HG03521 (cell line): ENCODE data around the gene NOL4L.

Experiments
- ATAC-seq: cut with Tn5 transposase; IDR thresholded peaks from one replicate; pipeline ENCODE4 v1.9.1; 2021; ENCODE audit warnings: mild to moderate bottlenecking, moderate library complexity; ENCODE audit not compliant: unreplicated experiment

Gene NOL4L

DNA sequence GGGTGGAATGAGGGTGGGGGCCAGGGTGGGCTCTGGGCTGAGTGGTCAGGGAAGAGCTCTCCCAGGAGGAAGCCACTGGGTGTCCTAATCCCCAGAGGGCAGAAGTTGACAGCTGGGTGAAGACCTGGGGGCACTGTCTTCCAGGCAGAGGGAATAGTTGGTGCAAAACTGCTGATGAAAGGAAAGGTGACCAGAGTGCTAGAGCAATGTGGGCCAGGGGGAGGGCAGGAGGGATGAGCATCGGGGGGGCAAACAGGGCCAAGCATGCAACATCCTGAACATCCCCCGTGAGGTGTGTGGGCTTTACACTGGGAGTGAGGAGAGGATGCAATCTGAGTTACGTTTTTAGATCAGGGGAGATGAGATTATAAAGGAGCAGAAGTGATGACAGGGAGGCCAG lies 97.8 kb downstream of the NOL4L start:
- no peak for ATAC-seq

DNA sequence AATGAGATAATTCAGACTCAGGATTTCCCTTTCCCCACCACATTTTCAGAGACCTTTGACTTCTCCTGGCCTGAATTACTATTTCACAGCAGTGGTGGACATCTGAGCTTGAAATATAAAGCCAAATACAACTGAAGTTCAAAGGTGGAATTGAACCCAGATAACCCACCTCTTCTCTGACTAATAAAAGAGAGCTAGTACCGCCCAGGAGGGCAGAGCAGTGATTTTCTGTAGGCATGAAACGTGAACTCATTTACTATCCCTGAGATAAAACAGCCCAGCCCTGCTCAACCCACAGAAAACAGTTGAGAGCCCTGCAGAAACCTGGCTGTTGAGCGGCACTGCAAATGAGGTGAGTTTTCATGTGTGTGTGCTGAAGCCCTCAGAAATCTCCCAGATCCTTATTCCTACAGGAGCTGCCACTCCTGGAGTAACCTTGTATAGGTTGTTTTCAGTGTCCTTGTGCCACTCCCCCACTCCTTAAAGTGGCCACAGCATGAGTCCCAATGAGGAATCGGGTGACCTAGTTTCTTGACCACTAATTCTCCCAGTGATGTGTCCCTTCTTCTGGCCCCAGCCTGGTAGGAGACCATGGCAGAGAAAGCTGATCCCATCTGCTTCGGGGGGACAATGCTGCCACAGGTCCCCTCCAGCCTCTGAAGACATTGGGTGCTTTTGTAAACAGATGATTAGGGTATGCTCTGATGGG lies 99.2 kb downstream of the NOL4L start:
- ATAC-seq, result no peak

DNA sequence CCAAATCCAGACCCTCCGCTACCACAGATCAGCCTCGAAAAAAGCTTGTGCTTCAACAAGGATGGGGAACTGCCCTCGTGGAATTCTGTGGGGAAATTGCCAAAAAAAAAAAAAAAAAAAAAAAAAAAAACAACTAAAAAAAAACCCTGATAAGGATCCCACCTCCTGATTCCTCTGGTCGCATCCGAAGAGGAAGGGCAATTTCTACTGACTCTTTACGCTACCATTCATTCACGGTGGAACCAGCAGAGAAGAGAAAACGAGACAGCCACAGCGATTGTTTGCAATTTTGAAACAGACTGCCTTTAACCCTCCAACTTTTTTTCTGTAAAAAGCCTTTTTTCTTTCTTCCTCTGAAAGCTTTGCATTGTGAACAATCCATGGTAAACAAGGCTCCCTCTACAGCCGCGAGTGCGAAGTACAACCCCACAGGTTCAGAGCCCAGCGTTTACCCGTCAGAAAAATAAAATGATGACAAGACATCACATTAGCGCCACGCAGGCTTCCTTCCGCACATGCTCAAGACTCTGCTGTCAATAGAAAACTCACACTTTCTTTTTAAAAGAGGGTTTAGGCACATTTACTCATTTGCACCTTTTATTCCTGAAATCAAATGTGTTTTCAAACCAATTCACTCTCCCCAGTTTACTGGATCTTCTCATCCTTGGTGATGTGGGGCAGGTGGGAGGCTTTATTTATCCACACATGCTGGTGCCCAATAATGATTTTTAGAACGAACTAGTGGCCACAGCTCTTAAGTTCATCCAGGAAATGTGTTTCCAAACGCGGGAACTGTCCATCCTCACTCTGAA lies 100.0 kb downstream of the NOL4L start:
- no peak for ATAC-seq

DNA sequence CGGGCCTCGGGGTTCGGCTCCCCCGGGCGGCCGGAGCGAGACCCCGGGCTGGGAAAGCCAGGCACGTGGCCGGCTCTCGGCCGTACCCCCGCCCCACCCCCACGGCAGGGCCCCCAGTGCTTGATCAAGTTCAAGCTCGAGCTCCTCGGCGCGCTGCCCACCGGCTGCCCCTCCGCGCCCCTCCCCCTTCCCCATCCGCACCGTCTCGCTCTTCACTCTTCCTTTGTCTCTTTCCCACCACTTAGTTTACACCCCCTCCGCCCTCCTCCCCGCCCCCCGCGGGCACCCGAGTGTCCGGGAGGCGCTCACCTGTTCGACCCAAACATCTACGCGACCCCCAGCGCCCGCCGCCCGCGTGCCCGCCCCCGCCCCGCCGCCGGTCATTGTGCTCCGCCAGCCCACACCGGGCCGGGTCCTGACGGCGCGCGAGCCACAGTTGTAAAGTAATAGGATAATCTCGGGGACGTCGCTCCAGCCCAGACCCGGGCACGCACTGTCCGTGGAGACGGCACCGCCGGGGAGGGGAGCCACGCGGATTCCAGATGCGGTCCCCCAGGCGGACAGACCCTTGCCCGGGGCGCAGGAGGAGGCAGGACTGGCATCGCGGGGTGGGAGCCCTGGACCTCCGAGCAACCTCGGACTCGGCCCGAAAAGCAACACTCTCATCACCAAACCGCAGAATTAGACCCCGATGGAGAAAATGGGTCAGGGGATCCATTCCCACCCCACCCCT lies 100.7 kb downstream of the NOL4L start:
- no peak for ATAC-seq

DNA sequence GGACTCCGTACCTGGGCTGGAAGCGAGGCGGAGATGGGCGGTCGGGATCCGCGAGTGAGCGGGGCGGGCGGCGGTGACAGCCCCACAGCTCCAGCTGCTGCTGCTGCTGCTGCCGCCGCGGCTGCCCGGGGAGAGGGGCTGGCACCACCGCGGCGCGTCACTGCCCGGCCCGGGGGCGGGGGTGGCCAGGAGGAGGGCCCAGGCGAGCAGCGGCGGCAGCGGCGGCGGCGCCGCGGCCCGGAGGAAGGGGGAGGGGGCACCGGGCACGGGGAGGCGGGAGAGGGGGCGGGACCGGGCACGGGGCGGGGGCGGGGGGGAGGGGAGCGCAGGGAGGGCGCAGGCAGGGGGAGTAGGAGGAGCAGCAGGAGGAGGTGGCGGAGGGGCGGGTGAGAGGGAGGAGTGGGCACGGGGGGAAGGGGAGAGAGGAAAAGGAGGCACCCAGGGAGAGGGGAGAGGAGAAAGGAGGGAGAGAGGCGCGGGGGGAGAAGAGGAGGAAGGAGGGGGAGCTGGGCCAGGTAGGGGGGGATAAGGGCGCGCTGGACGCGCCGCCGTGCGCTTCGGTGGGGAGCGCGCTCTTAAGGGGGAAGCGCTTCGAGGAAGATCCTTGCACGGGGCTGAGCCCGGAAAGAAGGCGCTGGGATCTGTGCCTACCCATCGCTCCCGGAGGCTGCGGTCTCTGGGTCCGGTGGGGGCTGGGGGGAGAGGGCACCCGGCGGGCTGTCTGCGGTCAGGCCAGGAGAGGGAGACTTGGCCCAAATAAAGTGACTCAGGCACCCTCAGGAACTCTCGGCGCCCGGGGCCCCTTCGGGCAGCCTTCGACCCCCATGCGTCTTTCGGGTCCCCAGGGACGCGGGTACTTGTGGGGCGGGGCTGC lies 101.5 kb downstream of the NOL4L start:
- no peak for ATAC-seq

DNA sequence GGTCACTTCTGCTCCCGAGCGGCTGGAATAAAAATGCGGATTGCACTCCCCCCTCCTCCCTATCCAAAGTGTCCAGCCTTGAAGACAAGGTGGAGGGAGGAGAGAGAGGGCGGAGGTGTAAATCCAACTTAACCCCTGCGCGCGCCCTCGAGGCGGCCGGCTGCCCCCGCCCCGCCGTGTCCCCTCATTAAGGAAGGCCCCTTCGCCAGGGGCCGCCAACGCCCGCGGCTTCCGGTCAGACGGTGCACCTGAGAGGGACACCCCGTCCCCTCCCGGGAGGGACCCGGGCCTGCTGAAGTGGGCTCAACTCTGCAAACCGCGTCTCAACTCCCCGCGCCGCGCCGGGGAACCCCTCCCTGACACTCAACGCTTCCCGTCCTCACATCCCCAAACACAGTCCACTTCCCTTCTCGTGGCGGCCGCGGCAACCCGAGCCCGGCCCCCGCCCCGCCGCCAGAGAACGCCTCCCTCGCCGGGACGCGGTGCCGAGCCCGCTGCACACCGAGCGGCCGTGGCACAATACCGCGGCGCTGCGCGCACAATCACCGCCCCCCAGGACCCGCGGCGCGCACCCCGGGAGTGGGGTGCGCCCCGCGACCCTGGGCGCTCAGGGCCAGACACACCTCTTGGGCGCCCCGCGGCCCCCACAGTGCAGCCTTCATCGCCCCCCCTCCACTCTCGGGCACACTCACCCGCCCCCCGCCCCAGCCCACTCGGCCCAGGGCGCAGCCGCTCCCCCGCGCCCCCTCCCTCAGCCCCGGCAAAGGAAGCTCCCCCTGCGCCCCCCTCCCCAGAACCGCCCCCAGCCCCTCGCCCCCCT lies 102.5 kb downstream of the NOL4L start:
- no peak for ATAC-seq

DNA sequence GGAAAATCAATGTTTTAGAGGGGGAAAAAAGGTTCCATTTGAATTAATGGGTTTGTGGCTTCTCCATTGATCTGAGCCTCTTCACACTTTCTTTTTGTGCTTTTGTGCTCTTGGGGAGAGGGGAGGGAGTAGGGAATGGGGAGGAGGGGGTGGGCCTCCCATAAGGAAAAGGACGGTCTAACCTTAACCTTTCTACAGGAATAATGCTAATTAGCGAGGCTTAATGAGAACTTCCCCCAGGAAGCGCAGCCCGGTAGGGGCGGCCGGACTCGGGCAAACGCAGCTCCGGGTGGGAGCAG lies 103.0 kb downstream of the NOL4L start:
- no peak for ATAC-seq

DNA sequence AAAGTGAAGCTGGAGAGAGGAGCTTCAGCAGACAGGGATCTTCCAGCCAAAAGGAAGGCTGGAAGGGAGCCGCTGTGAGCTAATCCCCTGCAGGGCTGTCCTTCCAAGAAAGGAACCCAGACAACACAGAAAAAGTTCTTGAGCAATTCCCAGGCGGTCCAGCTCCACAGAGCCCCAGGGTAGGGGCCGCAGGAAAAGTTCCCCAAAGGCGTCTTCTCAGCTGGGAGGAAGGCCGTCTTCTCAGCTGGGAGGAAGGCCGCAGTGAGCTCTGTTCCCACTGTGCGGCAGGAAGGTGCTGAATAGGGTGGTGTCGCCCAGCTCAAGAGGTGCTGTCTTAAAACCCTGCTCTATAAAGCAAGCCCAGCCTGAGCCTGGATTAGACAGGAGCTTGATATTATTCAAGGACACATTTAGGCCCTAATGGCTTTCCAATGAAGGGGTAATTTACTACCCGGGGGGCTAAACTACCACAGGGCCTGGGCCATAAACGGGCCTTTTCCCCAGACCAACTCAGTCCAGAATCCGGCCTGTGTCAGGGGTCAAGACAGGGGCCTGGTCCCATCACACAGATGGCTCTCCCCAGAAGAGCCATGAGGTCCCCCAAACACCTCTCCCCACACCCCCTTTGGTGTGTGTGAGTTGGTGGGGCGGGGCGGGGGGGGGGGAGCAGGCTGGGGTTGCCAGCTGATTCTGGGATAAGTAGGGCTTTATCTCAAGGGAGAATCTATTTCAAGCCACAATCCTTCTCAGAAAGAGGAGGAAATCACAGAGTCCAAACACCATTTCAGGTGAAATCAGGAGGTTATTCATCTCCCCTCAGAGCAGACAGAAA lies 103.6 kb downstream of the NOL4L start:
- no peak for ATAC-seq

DNA sequence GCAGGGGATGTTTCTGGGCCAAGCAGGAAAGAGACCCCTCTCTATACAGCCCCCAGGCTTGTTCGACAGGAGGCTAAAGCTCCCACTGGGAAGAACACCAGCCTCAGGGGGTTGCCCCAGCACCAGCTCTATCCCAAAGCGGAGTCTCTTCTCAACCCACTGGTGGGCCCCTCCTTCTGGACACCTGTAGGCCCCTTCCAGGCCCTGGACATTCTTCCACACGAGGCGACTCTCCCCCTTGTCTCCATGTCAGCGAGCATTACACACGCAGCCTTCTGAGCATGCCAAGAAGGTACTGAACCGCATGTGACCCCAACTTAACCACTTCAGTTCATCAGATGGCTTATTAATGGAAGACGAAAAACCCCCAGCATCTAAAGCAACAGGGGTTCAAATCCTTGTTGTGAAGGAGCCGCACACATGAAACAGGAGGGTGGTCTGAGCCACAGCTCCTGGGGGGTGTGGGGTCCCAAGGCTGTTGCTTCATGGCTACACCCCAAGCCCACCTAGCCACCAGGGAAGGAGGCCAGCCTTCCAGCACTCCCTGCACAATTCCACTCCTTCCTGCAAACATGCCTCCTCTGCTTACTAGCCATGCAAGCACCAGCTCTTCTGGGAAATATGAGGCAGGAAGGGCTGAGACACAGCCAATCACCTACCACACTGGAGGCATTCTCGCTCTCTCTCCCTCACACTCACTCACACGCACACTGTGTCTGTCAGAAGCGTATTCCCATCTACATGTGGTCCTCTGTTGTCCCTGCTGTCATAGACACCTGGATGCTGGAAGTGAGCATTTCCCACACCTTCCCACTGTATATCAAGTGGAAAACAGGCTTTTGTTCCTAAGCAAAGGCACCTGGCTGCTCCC lies 104.5 kb downstream of the NOL4L start:
- no peak for ATAC-seq

DNA sequence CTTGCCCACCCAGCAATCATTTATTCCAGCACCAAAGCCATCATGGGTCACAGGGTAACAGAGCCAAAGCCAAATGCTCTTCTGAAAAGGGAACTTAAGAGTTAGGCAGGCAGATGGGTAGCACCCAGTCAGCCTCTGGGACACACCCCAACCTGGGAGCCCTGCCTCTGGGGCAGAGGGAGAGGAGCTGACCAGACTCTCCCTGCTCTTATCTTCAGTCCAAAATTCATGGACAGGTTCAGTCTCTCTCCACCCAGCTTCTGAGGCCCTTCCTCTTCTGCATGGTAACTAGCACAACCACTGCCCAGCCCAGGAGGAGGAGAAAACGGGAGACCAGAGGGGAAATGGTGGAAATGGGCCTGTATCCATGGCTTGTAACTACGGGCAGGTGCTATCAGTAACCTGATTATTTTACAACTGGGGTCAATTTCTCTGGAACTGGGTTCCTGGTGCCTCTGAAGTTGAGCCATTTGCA lies 105.4 kb downstream of the NOL4L start:
- no peak for ATAC-seq

DNA sequence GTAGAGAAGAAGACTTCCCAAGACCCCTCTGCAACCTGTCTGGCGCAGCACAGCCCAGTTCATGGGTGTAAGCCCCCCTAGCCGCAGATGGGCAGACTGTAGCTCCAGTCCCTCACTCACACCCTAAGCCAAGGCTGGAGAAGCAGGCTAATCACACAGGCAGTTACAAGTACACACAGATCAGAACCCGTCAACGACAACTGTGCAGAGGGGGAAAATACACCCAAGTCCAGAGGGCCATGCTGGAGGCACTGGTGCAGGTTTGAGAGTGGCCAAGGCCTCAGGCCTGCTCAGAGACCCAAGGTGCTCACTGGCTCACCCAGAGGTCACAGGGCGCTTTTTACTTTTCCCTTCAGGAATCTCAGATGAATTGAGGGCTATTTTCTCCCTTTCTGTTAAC lies 106.1 kb downstream of the NOL4L start:
- ATAC-seq, result no peak

DNA sequence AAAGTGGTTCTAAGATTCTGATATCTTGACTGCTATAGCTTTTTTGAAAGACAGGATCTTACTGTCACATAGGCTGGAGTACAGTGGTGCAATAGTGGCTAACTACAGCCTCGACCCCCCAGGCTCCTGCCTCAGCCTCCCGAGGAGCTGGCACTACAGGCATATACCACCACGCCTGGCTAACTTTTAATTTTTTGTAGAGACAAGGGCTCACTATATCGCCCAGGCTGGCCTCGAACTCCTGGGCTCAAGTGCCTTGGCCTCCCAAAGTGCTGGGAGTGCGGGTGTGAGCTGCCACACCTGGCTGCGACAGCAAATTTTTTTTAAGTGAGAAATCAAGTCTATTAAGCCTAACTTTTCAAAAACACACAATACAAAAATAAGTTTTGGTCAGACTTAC lies 106.6 kb downstream of the NOL4L start:
- no peak for ATAC-seq

DNA sequence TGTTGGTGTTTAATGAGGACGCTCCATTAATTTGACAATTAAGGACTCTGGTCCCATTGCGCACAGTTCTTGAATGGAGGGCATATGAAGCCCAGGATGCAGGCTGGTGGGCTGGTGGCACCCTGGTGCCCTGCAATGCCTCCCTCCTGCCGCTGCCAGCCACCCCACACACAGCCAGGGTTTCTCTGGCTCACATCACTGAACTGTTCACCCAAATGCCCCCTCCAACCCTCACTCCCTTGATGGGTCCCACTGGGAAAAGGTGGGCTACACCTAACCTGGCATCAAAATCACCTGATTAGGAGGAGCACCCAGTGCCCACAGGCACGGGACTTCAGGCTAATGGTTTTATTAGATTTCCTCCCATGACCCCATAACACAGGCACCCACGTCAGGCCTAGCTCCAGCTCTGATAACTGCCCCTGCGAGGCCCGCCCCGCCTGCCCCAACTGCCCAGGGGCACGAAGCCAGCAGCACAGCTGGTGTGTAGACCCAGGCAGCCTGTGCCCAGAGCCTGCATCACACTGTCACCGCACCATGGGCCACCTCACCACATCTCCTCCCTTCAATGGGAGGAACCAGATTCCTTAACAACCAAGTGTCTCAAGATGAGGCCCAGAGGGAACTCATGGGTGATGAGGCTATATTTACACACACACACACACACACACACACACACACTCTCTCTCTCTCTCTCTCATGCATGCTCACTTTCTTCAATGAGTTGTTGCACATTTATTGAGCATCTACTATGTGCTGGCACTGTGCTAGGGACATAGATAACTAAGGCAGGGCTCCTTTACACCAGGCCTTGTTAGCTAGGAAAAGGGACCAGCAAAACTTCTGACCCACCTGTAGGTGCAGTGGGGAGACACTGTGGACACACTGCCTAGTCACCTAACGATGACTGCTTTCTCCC lies 107.3 kb downstream of the NOL4L start:
- no peak for ATAC-seq

DNA sequence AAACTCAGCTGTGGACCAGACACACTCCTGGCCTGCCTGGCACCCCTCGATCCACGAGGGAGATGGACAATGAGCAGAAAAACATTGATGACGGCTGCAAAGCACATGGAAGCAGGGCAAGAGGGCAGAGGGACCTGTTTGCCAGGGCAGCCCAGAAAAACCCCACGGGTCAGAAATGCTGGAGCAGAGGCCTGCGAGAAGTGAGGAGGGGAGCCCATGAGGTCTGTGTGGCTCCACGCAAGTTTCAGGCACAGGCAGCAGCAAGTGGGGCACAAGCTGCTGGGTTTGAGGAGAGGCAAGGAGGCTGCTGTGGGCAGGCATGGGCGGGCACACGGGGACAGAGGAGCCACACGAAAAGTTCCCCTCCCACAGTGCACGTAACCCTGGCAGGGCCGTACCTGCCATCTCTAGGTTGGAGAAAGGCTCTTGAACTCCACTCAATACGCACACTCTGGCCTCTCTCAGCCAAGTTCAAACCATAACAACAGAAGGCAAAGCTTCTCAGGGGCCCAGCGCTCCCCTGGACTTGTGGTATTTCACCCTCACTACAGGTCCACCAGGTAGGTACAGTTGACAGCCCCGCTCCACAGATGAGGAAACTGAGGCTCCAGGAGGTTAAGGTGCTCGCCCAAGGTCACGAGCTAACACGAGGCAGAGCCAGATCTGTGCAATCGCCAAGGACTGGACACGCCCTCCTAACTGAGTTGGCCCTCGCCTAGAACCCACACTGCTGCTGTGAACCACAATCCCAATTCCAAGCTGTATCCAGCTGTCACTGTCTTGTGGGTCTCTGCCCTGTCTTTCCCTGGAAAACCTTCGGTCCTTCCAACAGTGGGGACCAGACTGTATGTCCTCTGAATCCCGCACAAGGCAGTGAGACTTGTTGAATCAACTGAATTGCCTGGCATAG lies 108.2 kb downstream of the NOL4L start:
- no peak for ATAC-seq

DNA sequence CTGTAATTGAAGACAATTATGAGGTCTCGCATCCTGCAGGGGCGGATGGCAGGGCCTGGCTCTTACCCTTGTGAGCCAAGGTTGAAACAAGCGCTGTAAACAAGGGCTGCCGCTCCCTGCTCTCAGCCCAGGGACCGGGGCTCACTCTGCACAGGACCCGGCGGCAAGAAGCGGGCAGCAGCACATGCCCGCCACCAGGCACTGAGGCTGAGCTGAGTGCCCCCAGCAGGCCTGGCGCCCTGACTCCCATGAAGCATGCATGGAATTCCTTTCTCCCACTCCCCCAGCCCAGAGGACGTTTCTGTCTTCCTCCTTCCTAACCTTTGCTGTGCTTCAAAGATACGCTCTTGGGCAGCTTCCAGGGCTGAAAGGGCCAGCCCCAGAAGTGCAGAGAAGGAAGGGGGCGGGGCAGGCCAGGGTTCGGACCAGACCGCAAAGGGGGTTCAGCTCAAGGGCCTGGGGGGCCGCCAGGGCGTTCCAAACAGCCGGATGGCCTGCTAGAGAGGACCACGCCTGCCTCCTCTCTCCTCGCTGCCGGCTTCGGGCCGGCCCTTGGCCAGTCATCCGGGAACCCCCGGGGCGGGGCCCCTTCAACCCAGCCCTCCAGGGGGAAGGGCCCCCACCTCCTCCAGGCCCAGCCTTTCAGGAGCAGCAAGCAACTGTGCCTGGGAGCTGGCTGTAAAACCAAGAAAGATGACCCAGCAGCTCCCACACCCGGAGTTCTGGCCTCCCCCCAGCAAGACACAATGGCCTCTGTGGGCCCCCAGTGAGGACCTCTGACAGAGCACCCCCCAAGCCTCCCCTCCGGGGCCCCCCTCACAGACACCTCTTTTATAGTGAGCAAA lies 109.9 kb downstream of the NOL4L start:
- no peak for ATAC-seq

DNA sequence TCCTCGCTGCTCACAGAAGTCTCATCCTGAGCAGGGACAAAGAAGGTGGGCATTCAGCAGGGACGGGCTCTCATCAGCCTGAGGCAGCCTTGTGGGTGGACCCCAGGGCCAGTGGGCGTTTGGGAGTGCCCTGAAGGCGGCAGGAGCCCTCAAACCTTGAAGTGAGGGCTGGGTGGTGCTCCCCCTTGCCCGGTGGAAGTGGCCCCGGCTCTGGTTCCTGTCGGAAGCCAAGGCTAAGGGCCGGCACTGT lies 110.5 kb downstream of the NOL4L start:
- ATAC-seq, result no peak
